GM18511 (cell line): Measurements from ENCODE around the gene MRS2.

Experiments
- ATAC-seq: cut with Tn5 transposase; IDR thresholded peaks from one replicate; pipeline ENCODE4 v1.9.1; 2021; ENCODE audit warnings: mild to moderate bottlenecking, moderate library complexity; ENCODE audit not compliant: unreplicated experiment

The MRS2 gene

GRCh38 chr6:24469811-24470210 is 67.1 kb downstream of the MRS2 start:
- ATAC-seq = no peak

GRCh38 chr6:24472181-24472580 is 69.4 kb downstream of the MRS2 start:
- no peak for ATAC-seq
